H1 (cell line): Measurements from ENCODE around the gene FBN1. TPM values are rescaled to one million over a fixed set of nuclear protein-coding genes. Genes with fewer than 3 reads are reported as not detected.

Experiments
- KDM4A ChIP-seq: IDR thresholded peaks from one replicate; pipeline ENCODE4 v1.7.1; 2012; ENCODE audit warnings: low read depth, mild to moderate bottlenecking, moderate library complexity, low read length, inconsistent platforms; ENCODE audit not compliant: severe bottlenecking
- NRF1 ChIP-seq: IDR thresholded peaks from 2 replicates; pipeline ENCODE4 v1.6.1; 2011; ENCODE audit warnings: mild to moderate bottlenecking, low read depth, low read length, improper control_type of control experiment
- RAD21 ChIP-seq, 2 experiments: IDR thresholded peaks in 1 of 2; conservative IDR thresholded peaks in 1 of 2; 2 replicates each; pipeline ENCODE4 v1.6.1; 2011; ENCODE audit warnings: low read depth in 2 of 2, low read length in 2 of 2, improper control_type of control experiment in 1 of 2, inconsistent platforms in 1 of 2, mild to moderate bottlenecking in 1 of 2, moderate library complexity in 1 of 2
- SP1 ChIP-seq: IDR thresholded peaks from 2 replicates; pipeline ENCODE4 v1.6.1; 2011; ENCODE audit warnings: low read depth, low read length
- SP4 ChIP-seq: IDR thresholded peaks from 2 replicates; pipeline ENCODE4 v1.6.1; 2012; ENCODE audit warnings: low read length, inconsistent platforms
- polyA plus RNA-seq, 7 experiments: library from polyadenylated mRNA; depleted of rRNA in 3 of 7; stranded (reverse) in 5 of 7; unstranded in 2 of 7; fragments of >200 nt in 5 of 7; fragments of 200-250 nt in 2 of 7; gene quantifications; 1 replicate in 5 of 7; 2 replicates in 1 of 7; 4 replicates in 1 of 7; pipeline versions ENCODE4 v1.2.1 to v1.2.3, GENCODE V29; 2011 to 2013; ENCODE audit warnings: missing spikeins in 2 of 7, mixed read lengths in 2 of 7
- total RNA-seq: library from RNA; stranded (reverse); fragmentation: NEBNext Ultra II Directional; extraction: Animal tissue kit (Norgen Biotek cat#: 25700); gene quantifications from 2 replicates; pipeline ENCODE4 v1.2.1, GENCODE V29; 2021

The FBN1 gene
- total and polyA plus RNA-seq, 2 of the 8 experiments (the other 6 are each of a cell fraction or from before 2014, with no cell fraction given), result 3.0 to 4.0 TPM

GRCh38 chr15:48533982-48534381 is 111.5 kb downstream of the FBN1 start (continued):
- TF ChIP-seq NRF1 (no peak), SP4 (no peak), SP1 (no peak), KDM4A (no peak), RAD21 (IDR thresholded peaks at IDR 0.05 in 1 of 2, conservative IDR thresholded peaks at IDR 0.05 in 1 of 2; ENCODE audit: low read depth in 2 of 2, low read length in 2 of 2) (no peak)
